GM18502 (cell line): ENCODE data around the gene RASSF1.

ENCODE experiments used
- ATAC-seq: cut with Tn5 transposase; IDR thresholded peaks from one replicate; pipeline ENCODE4 v1.9.1; 2021; ENCODE audit warnings: mild to moderate bottlenecking; ENCODE audit not compliant: unreplicated experiment, poor library complexity

The RASSF1 gene

DNA sequence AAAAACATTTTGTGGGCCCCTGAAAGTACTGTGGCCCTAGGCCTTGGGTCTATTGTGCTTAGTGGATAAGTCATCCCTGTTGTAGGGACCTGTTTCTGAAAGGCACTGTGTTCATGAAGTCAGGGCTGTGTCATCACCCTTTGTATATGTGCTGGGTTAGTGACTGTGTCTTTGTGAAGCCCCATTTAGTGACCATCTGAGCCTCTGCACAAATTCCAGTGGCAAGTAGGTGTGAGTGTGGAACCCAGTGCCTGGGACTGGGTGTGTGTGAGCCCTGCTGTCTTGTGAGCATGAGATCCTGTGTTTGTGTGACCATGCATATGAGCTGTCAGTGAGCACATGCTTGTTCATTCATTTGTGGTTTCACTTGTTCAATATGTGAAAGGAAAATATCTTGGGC is 36.0 kb downstream of the RASSF1 start:
- ATAC-seq: no peak

DNA sequence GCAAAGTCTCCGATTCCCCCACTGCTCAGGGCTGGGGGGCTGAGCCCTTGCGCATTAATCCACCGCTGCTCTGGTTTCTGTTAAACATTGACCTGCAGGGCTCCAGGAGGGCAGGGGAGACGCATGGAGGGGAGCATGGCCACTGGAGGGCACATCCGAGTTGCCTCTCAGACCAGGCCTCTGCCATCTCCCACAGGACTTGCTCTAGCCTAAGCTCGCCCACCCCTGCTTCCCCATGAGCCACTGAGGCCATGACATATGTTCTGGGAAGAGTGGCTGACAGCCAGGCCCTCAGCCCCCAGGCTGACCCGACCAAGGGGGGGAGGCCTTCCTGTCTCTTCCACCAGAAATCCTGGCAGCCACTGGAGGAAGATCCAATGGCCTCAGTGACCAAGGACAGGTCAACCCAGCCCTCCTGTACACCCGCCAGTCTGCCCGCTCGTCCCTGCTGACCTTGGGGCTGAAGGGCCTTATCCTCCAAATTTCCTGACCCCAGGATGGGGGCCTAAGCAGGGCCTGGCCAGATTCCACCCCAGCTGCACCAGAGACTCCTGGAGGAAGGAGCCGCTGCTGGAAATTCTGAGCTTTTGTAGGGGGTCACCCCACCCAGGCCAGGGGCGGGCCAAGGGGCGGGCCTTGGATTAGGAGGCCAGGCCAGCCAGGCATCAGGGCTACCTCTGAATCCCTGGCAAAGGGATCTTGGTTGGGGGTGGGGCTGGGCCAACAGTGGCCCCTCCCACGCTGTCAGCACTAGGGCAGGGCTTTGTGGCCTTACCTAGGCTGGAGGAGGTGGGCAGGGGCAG is 37.4 kb downstream of the RASSF1 start, which contains the start of gene HYAL1:
HYAL1 (minus strand) TSS at position 562 of the 803 bp plus-strand sequence. CDS start 618 bp downstream, outside the sequence.
- no peak for ATAC-seq

DNA sequence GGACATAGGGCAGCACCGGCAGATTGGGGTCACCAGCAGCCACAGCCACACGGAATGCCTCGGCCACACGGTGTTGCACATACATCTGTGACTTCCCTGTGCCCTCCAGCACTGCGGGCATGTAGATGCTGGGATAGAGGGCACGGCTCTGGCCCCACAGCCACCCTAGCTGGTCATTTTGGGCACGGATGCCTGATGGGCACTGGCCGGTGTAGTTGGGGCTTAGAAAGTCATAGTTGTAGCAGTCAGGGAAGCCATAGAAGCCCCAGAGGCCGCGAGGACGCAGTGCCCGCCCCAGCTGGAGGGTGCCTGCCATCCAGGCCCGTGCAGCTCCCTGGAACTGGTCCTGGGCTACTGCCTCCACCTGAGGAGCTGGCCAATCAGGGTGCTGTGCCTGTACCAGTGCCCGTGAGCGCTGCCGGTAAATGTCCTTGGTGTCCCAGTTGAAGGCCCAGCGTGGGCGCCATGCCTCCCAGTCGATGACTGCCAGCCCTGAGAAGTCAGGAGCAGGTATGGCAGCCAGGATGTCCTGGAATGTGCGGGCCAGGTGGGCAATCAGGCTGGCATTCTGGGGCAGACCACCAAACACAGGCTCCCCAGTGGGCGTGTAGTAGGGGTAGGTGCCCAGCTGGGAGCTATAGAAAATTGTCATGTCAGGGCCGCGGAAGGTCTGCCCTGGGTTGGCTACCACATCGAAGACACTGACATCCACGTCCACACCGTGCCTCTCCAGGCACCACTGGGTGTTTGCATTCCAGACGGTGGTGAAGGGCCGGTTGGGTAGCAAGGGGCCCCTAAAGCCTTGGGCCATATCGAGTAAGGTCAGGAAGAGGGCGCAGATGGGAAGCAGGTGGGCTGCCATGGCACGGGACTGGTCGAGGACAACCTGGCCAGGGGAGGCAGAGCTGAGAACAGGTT is 38.3 kb downstream of the RASSF1 start:
- ATAC-seq: no peak

DNA sequence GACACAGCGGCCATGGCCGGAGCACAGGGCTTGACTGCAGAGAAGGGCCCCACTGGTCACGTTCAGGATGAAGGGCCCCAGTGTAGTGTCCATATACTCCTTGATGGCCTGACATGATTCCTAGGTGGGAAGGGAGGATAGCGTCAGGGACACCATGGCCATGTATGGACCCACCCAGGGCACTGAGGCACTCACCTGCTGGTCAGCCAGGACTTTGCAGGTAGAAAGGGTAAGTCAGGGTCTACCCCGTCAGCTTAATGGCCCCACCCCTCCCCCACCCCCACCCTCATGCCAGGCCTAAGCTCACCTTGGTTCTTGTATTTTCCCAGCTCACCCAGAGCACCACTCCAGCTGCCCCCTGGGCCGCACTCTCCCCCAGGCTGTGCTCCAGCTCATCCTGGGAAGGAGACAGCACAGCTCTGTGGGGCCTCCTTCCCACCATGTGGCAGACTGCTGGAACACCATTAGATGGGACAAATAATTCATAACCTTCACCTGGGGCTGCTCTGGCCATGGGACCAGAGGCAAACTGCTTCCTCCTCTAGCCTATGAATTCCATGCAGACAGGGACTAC is 39.9 kb downstream of the RASSF1 start:
- no peak for ATAC-seq

DNA sequence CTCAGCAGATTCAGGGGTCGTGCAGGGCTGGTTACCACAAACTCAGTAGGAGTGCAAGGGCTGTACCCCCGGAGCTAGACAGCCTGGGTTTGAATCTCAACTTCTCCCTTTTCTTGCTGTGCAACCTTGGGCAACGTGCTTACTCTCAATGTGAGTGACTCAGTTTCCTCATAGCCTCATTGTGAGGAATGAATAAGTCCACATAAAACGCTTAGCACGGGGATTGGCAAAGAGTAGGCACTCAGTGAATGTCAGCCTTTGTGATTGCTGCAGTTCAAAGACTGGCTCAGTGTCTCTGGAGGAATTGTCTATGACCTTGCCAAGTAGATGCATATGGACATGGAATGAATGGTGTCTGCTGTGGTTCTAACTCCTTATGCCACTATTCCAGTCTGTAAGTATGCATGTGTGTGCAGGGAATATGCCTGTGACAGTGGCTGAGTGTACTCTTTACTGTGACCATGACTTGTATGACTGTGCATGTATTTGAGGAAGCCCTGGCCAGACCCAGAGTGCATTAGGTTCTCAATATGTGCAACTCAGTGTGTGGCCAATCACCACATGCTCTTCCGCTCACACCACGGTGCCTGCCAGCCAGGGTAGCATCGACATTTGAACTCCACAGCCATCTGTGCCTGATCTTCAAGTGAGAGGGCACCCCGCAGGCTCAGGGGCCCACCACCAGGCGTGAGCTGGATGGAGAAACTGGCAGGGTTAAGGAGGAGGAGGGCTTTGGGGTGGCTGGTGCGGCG is 40.5 kb downstream of the RASSF1 start:
- no peak for ATAC-seq

DNA sequence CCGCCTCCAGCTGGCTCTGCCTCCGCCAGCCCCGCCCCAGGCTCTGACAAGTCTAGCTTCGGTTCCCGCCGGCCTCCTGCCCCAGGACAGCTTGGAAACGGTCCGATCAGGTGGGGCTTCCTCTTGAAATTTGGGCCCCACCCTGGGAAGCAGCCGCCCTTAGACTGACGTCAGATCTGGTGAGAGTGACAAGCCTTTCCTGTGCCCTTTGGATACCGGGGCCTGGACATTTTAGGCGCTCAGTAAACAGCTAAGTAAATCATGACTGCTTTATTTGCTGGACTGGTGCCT is 41.1 kb downstream of the RASSF1 start:
- no peak for ATAC-seq

DNA sequence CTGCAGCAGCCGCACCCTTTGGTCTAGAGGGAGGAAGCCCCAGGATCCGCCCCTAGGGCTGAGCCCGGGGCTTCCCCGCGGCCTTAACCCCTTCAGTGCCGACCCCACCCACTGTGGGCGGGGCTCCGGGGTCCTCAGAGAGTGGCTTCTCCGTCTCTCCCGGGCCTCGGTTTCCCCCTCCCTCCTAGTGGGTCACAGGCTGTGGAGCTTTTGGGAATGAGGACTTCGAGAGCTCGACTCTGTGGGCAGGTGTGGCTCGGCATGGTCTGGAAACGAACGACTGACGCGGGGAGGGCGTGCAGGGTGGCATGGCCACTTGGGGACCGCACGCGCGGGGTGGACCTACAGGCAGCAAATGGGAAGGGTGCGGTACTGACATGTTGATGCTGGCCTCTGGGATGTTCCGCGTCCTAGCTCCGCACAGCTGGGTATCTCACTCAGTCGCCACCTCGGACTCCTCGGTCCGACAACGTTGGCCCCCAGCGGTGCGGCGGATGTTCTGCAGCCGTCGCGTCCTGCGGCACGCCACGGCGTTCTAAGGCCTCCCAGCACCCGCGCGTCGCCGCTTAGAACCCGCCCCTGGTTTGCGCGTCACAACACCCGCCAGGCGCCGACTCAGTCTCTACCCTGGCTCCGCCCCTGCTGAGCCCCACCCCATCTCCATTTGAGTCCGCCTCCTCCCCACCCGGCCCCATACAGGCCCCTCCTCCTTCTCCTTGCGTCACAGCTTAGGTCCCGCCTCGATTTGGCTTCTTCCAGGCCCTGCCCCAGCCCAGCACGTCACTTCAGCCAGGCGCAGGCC is 41.6 kb downstream of the RASSF1 start, which contains the start of the genes HYAL3 and NAA80:
HYAL3 (minus strand) TSS at position 570 of the 802 bp plus-strand sequence. CDS start 3,803 bp downstream, outside the sequence.
NAA80 (minus strand) TSS at position 570 of the 802 bp plus-strand sequence. CDS start 1,942 bp downstream, outside the sequence.
- peak; percentile 82 for ATAC-seq

DNA sequence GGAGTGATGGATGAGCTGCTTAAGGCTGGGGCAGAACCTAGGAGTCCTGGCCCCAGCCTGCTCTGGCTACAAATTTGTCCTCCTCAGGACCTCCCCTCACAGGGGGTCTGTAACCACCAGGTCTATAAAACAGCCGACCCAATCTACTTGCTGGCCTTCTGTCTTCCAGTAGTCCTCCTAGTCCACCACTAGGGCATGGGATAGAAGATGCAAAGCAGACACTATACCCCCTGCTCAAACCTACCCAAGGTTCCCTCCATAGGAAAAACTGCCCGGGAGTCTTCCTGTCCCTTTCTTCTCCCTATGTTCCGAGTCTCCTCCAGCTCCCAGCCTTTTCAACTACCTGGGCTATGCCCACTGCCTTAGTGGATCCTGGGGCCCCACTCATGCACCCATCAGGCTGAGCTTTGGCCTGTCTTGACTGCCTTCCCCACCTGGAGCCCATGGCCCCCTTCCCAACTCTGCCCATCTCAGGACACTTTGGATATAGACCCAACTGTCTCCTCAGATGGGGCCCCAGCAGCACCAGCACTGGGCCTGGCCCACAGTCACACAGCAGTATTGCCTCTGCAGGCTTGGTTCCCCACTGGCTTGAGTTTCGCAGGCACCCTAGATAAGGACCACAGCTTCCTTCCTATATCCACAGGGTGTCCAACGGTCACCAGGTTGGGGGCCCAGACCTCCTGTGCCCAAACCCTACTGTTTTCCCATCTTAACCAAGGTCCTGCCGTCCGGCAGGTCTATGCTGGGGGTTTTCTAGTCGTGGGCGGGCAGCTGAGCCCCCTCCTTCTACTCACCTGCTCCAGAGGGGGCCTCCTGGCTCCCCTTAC is 42.5 kb downstream of the RASSF1 start:
- no peak for ATAC-seq

DNA sequence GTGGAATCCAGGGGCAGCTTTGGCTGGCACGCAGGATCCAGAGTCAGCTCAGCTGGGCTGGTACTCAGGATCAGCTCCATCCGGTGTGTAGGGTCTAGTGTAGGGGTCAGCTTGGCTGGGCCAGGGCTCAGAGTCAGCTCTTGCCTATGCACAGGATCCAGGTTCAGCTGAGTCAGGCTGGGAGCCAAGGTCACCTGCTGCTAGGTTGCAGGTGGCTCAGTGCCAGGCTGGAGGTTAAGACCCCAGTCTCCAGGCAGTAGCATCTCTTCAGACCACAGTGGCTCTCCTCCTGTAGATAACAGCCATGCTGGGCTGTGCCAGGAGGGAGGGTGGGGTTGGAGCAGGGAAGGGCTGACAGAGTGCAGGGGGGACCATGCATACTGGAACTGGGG is 43.3 kb downstream of the RASSF1 start:
- ATAC-seq: no peak

DNA sequence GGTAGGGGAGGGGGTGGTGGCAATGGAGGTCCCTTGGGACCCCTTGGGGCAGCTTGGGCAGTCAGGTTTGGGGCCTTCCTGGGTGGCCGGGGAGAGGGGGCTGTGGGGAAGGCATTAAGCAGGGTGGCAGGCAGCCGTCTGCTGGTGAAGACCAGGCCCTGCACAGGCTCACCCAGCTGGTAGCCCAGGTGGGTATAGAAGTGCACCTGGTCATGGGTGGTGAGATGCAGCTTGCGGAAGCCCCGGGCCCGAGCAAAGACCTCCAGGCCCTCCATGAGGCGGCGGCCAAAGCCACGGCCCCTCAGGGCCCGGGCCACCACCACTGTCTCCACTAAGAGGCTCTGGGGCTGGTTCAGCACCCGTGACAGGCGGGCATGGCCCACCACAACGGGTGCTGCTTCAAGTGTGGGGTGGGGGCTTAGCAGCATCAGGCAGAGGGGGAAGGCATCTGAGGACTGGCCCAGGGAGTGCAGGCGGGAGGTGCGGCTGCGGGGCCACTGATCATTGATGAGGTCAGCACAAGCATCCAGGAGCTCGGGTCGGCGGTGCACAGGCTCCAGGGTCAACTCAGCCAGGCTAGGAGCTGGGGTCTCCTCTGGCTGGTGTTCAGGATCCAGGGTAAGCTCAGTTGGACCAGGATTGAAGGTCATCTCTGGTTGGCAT is 43.8 kb downstream of the RASSF1 start:
- no peak for ATAC-seq

DNA sequence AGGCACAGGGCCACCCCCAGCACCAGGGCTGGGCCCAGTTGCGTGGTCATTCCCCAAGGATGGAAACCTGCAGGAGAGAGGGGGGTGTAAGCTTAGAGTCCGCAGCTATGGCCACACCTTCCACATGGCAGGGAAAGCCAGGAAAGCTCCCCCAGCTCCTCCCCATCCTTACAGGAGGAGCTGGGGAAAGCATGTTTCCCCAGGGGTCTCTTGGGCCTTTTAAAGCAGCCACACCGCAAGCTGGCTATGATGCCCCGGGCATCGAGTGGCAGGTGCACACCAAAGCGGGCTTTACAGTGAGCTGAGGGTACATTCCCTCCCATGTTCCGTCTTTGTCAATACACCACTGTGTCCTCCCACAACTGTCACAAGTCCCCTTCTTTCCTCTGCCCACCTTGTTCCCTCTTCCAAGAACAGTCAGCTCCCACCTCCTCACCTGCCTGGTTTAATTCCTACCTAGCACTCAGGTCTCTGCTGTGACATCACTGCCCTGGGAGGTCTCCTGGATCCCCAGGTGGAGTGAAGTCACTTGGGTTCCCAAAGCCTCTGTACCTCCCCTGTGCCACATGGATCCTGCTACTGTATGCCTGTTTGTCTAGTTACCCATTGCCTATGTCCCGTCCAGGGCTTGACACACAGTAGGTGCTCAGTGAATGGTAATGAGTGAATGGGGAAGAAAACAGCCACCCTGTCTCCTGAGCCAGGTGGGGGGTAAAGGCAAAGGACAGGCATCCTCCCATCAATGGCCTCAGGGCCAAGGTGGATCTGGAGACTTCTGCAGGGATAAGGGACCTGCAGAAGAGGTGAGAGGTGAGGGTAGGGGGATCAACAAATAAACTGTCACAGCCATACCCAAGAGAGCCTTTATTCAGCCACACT is 44.8 kb downstream of the RASSF1 start:
- no peak for ATAC-seq

DNA sequence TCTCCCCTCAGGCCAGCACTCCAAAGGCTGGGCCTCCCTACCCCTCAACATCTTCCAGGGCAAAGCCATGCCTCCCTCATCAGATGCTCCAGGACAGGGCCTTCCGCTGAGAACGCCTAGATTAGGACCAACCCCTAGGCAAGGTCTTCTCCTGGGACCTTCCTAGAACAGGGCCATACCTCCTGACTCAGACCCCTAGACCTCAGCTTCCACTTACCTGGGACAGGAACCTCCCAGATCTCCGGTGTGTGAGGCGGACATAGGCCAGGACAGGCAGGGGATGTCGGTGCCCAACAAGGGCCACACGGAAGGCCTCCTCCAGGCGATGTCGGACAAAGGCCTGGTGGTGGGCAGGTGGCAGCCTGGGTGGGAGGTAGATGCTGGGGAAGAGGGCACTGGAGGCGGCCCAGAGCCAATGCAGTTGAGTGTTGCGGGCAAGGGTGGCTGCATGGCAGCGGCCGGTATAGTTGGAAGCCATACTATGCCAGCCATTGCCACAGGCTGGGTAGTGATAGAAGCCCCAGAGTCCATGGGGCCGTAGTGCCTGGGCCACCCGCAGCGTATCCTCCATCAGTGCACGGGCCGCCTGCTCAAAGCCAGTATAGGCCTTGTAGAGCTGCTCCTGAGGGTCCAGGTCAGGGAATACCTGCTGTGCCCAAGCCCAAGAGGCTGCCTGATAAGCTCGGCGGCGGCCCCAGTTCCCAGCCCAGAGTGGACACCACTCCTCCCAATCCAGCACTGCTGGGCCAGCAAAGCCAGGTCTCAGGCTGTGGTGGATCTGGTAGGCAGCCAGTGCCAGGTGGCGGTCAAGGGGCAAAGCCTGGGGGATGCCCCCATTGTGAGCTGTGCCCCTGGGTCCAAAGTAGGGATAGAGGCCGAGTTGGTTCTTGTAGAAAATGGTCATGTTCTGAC is 45.9 kb downstream of the RASSF1 start:
- no peak for ATAC-seq

DNA sequence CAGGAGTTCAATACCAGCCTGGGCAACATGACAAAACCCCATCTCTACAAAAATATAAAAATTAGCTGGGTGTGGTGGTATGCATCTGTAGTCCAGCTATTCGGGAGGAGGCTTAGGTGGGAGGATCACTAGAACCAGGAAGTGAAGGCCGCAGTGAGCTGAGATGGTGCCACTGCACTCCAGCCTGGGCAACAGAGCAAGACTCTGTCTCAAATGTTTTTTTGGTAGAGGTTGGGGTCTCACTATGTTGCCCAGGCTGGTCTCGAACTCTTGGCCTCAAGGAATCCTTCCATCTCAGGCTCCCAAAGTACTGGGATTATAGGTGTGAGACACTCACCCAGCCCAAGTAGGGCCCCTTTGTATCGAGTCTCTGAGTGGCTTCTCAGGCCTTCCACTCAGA is 46.5 kb downstream of the RASSF1 start:
- no peak for ATAC-seq

DNA sequence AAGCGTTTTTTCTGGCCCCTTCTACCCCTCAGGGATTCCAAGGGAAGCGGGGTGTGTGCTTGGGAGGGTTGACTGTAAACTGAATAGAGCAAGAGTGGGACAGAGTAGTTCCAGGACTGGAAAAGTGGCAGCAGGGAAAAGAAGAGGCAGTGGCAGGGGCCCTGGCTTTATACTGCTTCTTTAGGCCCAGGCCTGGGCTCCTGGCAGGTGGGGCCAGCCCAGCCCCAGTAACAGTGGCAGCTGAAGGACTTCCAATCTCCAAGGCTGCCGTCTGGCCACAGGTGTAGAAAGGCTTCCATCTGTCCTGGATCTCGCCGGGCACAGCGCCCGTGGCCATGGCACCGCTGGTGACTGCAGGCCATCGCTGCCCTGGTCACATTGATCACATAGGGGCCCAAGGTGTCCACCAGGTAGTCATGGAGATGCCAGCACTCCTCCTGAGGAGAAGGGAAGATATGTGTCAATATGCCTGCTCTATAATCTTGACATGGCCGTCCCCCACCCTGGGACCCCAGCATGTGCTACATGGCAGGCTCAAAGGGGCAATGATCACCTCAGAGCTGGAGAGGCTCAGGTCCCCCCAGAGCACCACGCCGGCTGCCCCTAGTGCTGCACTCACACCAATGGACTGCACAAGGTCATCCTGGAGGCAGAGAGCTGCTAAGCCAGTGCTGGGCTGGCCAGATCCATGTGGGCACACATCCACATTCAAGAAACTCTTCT is 47.4 kb downstream of the RASSF1 start:
- ATAC-seq: no peak
